Prostate gland (tissue), 2 donors: ENCODE measurements around the gene CD164L2.

Experiments used
- POLR2A ChIP-seq: fragments of 450-650 bp; IDR thresholded peaks from one replicate; pipeline ENCODE4 v1.6.1; 2016; ENCODE audit warnings: antibody characterized with exemption, mild to moderate bottlenecking
- POLR2AphosphoS5 ChIP-seq: sonication (generic); formaldehyde crosslinking; IDR thresholded peaks from one replicate; pipeline ENCODE4 v1.6.1; 2017; ENCODE audit warnings: antibody characterized with exemption
- TF ChIP-seq, protein P1 (sequence below), 4 experiments: fragments of 200-600 bp in 2 of 4; fragments of 450-650 bp in 2 of 4; sonication (generic) in 2 of 4; IDR thresholded peaks; 1 replicate in 3 of 4; 2 replicates in 1 of 4; pipeline ENCODE4 v1.5.1; 2016 to 2019; ENCODE audit warnings: antibody characterized with exemption in 4 of 4, mild to moderate bottlenecking in 2 of 4, moderate library complexity in 2 of 4

- TF ChIP-seq, protein P1, sequence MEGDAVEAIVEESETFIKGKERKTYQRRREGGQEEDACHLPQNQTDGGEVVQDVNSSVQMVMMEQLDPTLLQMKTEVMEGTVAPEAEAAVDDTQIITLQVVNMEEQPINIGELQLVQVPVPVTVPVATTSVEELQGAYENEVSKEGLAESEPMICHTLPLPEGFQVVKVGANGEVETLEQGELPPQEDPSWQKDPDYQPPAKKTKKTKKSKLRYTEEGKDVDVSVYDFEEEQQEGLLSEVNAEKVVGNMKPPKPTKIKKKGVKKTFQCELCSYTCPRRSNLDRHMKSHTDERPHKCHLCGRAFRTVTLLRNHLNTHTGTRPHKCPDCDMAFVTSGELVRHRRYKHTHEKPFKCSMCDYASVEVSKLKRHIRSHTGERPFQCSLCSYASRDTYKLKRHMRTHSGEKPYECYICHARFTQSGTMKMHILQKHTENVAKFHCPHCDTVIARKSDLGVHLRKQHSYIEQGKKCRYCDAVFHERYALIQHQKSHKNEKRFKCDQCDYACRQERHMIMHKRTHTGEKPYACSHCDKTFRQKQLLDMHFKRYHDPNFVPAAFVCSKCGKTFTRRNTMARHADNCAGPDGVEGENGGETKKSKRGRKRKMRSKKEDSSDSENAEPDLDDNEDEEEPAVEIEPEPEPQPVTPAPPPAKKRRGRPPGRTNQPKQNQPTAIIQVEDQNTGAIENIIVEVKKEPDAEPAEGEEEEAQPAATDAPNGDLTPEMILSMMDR (IDR thresholded peaks at IDR 0.05): no peak
- TF ChIP-seq POLR2AphosphoS5 (no peak), POLR2A (no peak)
Measured at GRCh38 chr1:27403931-27404330, 20.8 kb upstream of the CD164L2 start.
